H1 (cell line): ENCODE measurements around the gene PCCA.

Experiments used
- CHD7 ChIP-seq: fragments of 300-600 bp; sonication (generic); IDR thresholded peaks from 2 replicates; pipeline ENCODE4 v1.7.1; 2012; ENCODE audit warnings: low read length, moderate library complexity, mild to moderate bottlenecking, inconsistent platforms; ENCODE audit not compliant: insufficient replicate concordance
- CTCF ChIP-seq, 3 experiments: IDR thresholded peaks; 1 replicate in 2 of 3; 2 replicates in 1 of 3; pipeline versions ENCODE4 v1.5.1 to v1.6.1; 2011; ENCODE audit warnings: low read length in 3 of 3, mild to moderate bottlenecking in 3 of 3, inconsistent platforms in 2 of 3, low read depth in 1 of 3, moderate library complexity in 1 of 3; ENCODE audit not compliant: insufficient read depth in 1 of 3; ENCODE audit errors: control extremely low read depth in 1 of 3
- EZH2 ChIP-seq: fragments of 200-600 bp; sonication (generic); IDR thresholded peaks from 2 replicates; pipeline ENCODE4 v1.7.1; 2012; ENCODE audit warnings: low read depth, mild to moderate bottlenecking, moderate library complexity, low read length, inconsistent platforms; ENCODE audit not compliant: severe bottlenecking
- GABPA ChIP-seq: IDR thresholded peaks from 2 replicates; pipeline ENCODE4 v1.6.1; 2011; ENCODE audit warnings: mild to moderate bottlenecking, low read length, moderate library complexity, borderline replicate concordance; ENCODE audit not compliant: insufficient read depth
- POLR2A ChIP-seq, 2 experiments: IDR thresholded peaks; 1 replicate in 1 of 2; 2 replicates in 1 of 2; pipeline ENCODE4 v1.6.1; 2011; ENCODE audit warnings: low read depth in 2 of 2, low read length in 2 of 2, mild to moderate bottlenecking in 2 of 2; ENCODE audit errors: control extremely low read depth in 1 of 2
- RFX5 ChIP-seq: IDR thresholded peaks from 2 replicates; pipeline ENCODE4 v1.6.1; 2011; ENCODE audit warnings: low read depth, low read length, improper control_type of control experiment, borderline replicate concordance

- TF ChIP-seq CTCF (IDR thresholded peaks at IDR 0.05; ENCODE audit: control extremely low read depth in 1 of 3, insufficient read depth in 1 of 3, low read depth in 1 of 3, low read length in 3 of 3) (no peak), RFX5 (no peak), POLR2A (IDR thresholded peaks at IDR 0.05; ENCODE audit: control extremely low read depth in 1 of 2, low read depth in 2 of 2, low read length in 2 of 2) (no peak), GABPA (no peak), CHD7 (no peak), EZH2 (no peak)
These were observed 241.8 kb downstream of the PCCA start for GRCh38 chr13:100330662-100331061.
